Fibroblast of villous mesenchyme (primary cell): Measurements from ENCODE around the gene PPP1R26. TPM values are rescaled to one million over a fixed set of nuclear protein-coding genes. Genes with fewer than 3 reads are reported as not detected.
A peak's percentile ranks its signal among the peaks of the same experiment; 100 is the strongest.
"Not testable (repeated sequence)": the region's sequence is repeated elsewhere in the genome, so short reads cannot be mapped to it uniquely, and the experiment has no call there.

Experiments used
- DNase-seq: peaks from one replicate; pipeline ENCODE4 v3.0.0-alpha.2; 2010; ENCODE audit warnings: low read depth
- H3K4me3 ChIP-seq: 2 replicates; pipeline ENCODE4 v1.5.1; 2011; ENCODE audit warnings: low read depth, mild to moderate bottlenecking, low read length
- CTCF ChIP-seq: IDR thresholded peaks from 2 replicates; pipeline ENCODE4 v1.5.1; 2012; ENCODE audit warnings: low read depth, mild to moderate bottlenecking, low read length; ENCODE audit not compliant: insufficient read depth
- total RNA-seq: library from RNA; depleted of rRNA; stranded (reverse); fragments of >200 nt; gene quantifications from 2 replicates; pipeline ENCODE4 v1.2.3, GENCODE V29; 2012

PPP1R26 gene
- total RNA-seq, 1 donor = 11.7 TPM

- no peak for DNase-seq
- no peak overlapping the region for H3K4me3 ChIP-seq
- TF ChIP-seq CTCF = no peak
Observed at GRCh38 chr9:135455401-135456030, 24.1 kb upstream of the PPP1R26 start.

GRCh38 chr9:135456436-135457104 is 23.0 kb upstream of the PPP1R26 start:
- TF ChIP-seq CTCF = no peak
- no peak for DNase-seq
- H3K4me3 ChIP-seq = no peak overlapping the region

GRCh38 chr9:135458478-135458877 is 21.1 kb upstream of the PPP1R26 start:
- H3K4me3 ChIP-seq = not testable (repeated sequence)

GRCh38 chr9:135461936-135462335 is 17.6 kb upstream of the PPP1R26 start:
- no peak for TF ChIP-seq CTCF
- DNase-seq = no peak
- no peak overlapping the region for H3K4me3 ChIP-seq

More at GRCh38 chr9:135458478-135458877, 21.1 kb upstream of the PPP1R26 start:
- not testable (repeated sequence) for DNase-seq

- peak; percentile 38 for DNase-seq
- TF ChIP-seq CTCF = no peak
Observed at GRCh38 chr9:135463140-135463539, 16.4 kb upstream of the PPP1R26 start.

GRCh38 chr9:135464181-135464580 is 15.4 kb upstream of the PPP1R26 start:
- no peak for TF ChIP-seq CTCF
- H3K4me3 ChIP-seq = no peak overlapping the region
- no peak for DNase-seq

More at GRCh38 chr9:135463140-135463539, 16.4 kb upstream of the PPP1R26 start:
- no peak overlapping the region for H3K4me3 ChIP-seq

- peak overlapping the region; percentile 47 for H3K4me3 ChIP-seq
- DNase-seq = peak; percentile 80
- no peak for TF ChIP-seq CTCF
Observed at GRCh38 chr9:135468854-135469521, 10.6 kb upstream of the PPP1R26 start.
